Ectodermal cell (in vitro differentiated cells): ENCODE measurements around the gene SLC22A1.
"Not testable (repeated sequence)": the region's sequence is repeated elsewhere in the genome, so short reads cannot be mapped to it uniquely, and the experiment has no call there.

ENCODE experiments used
- H3K27ac ChIP-seq: 2 replicates; pipeline ENCODE4 v1.7.0; 2013; ENCODE audit warnings: mild to moderate bottlenecking, low read depth, low read length; ENCODE audit not compliant: insufficient read depth, poor library complexity, severe bottlenecking
- H3K27me3 ChIP-seq: 2 replicates; pipeline ENCODE4 v1.7.0; 2013; ENCODE audit warnings: mild to moderate bottlenecking, low read length; ENCODE audit not compliant: insufficient read depth, control insufficient read depth, poor library complexity, severe bottlenecking
- H3K36me3 ChIP-seq: one replicate; pipeline ENCODE4 v1.7.0; 2013; ENCODE audit warnings: low read length; ENCODE audit not compliant: control insufficient read depth, insufficient read depth
- H3K4me1 ChIP-seq: one replicate; pipeline ENCODE4 v1.7.0; 2013; ENCODE audit warnings: low read length; ENCODE audit not compliant: control insufficient read depth, insufficient read depth
- H3K4me3 ChIP-seq: 2 replicates; pipeline ENCODE4 v1.7.0; 2013; ENCODE audit warnings: low read depth, low read length, control low read depth; ENCODE audit not compliant: insufficient read depth
- H3K9me3 ChIP-seq: 2 replicates; pipeline ENCODE4 v1.7.0; 2013; ENCODE audit warnings: mild to moderate bottlenecking, low read length, moderate library complexity; ENCODE audit not compliant: control insufficient read depth
- WGBS, 2 experiments: methylation state at CpG; one replicate each; pipeline ENCODE4 v1.1.7; 2013; ENCODE audit warnings: missing lambda C conversion rate in 2 of 2; 5-methylcytosine and 5-hydroxymethylcytosine counted together

SLC22A1 gene

DNA sequence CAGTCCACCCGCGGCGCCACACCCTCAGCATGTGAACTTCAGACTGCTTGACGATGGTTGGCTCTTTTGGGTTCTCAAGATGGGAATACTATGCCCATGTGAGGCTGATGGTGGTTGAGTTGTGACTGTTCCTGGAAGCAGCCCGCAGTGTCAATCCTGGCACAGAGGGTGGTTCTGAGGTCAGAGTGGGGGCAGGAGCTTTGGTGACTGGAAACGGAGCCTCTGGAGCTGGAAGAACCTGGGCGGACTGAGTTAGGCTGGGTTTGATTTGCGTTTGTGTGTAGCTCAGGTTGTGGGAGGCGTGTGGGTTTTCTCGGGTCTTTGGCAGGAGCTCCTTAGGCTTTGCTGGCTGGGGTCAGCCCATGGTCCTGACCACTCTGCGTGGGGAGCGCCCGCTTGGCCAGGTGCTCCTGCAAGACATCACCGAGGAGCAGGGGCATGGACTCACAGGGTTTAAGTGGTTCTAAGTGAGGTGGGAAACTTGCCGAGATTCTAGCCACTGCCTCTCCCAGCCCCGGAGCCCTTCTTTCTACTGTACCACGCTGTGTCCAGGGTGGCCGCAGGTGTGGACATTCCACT lies 37.3 kb upstream of the SLC22A1 start:
- Histone ChIP-seq H3K27ac (no peak overlapping the region), H3K9me3 (no peaks in the 10 kb centered on the region), H3K36me3 (peaks cover 49% of the 10 kb centered on the region), H3K4me1 (no peaks in the 10 kb centered on the region), H3K27me3 (no peaks in the 10 kb centered on the region), H3K4me3 (no peak overlapping the region)
- WGBS, 2 experiments, result 93 to 96% methylated on average over 18 of the region's 18 CpGs

DNA sequence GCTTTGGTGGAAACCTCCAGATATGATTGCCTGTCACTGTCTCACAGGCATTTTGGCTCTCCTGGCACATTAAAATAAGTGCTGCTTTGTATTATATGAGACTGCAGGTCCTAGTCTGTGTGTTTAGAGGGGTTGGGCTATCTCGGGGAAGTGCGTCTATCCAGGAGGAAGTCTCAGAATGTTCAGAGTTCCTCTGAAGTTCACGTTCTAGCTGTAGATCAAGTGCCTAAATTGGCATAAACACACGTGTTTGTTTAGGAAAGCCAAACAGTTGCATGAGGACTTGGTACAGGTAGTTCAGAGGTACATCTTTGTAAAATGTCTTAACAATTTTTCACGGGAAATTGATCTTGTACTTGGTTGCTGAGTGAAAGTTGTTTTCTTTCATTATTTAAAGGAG lies 36.4 kb upstream of the SLC22A1 start:
- Histone ChIP-seq H3K4me3 (no peak overlapping the region), H3K9me3 (no peaks in the 10 kb centered on the region), H3K36me3 (peaks cover 46% of the 10 kb centered on the region), H3K4me1 (no peaks in the 10 kb centered on the region), H3K27ac (no peak overlapping the region), H3K27me3 (no peaks in the 10 kb centered on the region)
- WGBS, 2 experiments, result 95% methylated on average over 5 of the region's 5 CpGs

DNA sequence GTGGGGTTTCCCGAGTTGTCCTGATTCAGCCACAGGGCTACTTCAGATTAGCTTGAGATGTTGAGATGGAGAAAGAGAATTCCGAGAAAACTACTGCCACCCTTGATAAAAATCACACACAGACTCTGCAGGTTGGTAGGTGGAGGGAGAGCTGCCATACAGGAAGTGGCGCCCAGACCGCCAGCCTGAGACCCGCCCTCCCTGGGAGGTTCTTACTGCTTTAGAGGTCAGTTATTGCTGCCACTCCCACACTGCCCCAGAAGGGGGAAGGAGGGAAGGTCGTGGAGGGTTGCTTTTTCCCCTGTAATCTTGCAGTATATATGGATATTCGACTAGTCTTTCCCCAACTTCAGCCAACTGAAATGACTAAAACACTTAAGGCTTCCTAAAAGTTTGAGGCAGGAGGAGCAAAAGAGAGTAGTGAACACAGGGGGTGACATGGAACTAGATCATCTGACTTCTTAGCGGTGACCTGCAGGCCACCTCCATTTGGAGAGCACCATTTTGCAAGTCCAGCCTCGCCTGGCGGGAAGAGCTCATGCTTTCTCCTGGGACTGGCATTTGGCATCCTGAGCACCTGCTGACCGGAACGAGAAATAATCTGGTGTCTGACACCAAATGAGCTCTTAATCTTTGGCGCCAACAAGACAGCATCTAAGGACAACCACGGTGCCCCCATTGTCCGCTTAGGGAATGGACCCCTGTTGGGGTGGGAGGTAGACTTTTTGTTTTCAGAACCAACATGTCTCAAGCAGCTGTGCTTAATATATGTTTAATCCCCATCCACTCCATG lies 35.7 kb upstream of the SLC22A1 start:
- Histone ChIP-seq H3K4me3 (no peak overlapping the region), H3K4me1 (no peaks in the 10 kb centered on the region), H3K9me3 (no peaks in the 10 kb centered on the region), H3K36me3 (peaks cover 41% of the 10 kb centered on the region), H3K27ac (no peak overlapping the region), H3K27me3 (no peaks in the 10 kb centered on the region)
- 92% methylated on average over 15 of the region's 15 CpGs for WGBS, 2 experiments

DNA sequence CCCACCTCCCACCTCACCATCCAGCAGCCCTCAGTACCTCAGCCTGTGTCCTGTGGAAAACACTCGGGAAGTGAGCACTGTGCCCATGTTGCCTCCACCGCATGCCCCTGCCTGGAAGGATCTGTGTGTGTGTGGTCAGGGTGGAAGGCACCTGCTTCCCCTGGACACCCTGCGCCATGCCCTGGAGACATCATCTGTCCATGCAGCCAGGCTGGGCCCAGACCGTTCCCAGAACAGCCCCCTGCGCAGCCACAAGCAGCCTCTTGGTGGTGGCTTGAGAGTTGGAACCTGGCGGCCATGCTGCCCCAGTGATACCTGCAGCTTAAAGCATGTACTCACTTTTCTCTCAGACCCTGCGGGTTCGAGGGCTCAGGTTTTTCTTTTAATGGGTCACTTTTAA lies 34.9 kb upstream of the SLC22A1 start:
- Histone ChIP-seq H3K27ac (no peak overlapping the region), H3K27me3 (no peaks in the 10 kb centered on the region), H3K4me3 (no peak overlapping the region), H3K4me1 (no peaks in the 10 kb centered on the region), H3K9me3 (no peaks in the 10 kb centered on the region), H3K36me3 (peaks cover 42% of the 10 kb centered on the region)
- 95% methylated on average over 8 of the region's 8 CpGs for WGBS, 2 experiments

DNA sequence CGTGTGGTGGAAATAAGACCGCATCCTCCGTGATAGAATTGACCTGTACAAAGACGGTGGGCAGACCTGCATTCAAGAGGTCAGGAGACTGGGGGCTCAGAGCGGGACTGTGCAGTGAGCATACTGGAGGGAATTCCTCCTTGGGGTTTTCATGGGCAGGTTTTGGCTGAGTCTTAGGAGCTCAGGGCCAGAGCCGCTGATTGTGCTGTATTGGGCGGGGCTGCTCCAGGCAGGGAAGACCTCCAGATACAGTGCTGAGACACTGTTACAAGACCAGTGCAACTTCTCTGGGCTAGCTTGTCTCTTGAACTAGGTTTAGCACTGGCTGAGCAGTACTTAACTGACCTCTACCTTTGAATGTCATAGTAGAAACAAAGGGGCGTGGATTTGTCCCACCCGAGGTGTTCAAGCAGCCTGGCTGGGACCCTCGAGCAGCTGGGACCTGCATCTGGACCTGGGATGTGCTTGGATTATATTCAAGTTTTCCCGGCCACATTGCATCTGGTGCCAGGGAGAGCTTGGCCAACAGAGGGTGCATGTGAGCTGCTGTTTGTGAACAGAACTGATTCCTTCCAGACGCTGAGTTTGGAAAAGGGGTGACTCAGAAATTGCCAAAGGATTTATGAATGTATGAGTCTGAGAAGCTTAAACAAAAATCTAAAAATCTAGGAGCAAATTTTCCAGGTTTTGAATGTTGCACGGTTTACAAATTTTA lies 33.4 kb upstream of the SLC22A1 start:
- H3K4me1 ChIP-seq, result no peaks in the 10 kb centered on the region
- H3K4me3 ChIP-seq, result no peak overlapping the region
- no peaks in the 10 kb centered on the region for H3K9me3 ChIP-seq
- 88 to 91% methylated on average over 13 of the region's 13 CpGs for WGBS, 2 experiments
- peaks cover 52% of the 10 kb centered on the region for H3K36me3 ChIP-seq
- H3K27me3 ChIP-seq, result no peaks in the 10 kb centered on the region
- no peak overlapping the region for H3K27ac ChIP-seq

DNA sequence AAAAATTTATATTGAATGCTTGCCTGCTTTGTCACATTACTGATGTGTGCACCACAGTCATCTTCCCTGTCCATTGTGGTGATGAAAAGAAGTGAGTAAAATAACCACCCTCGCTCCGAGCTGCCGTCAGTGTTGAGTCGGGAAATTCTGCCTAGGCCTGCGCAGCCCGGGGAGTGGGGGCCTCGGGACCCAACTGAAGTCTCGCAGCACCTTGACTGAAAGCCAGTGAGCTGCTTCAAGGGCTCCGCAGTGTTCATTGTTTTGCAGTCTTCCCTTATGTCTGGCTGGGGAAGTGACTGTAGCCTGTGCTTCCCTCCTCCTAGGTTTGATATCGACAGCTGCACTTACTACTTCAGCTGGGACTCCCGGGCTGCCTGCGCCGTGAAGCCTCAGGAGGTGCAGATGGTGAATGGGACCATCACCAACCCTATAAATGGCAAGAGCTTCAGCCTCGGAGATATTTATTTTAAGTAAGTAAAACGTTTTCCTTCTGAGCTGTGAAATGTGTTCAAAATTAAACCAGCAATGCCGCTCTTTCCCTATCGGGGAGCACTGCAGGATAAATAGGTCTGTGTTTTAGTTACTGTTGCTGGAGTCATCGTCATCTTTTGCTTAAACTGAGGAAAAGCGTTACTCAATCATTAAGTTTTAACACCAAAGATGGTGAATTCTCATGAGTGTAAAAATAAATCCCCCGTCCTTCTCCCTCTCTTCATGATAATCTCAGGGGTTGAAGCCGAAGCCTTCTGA lies 32.7 kb upstream of the SLC22A1 start:
- no peak overlapping the region for H3K27ac ChIP-seq
- H3K9me3 ChIP-seq, result no peaks in the 10 kb centered on the region
- no peaks in the 10 kb centered on the region for H3K27me3 ChIP-seq
- peaks cover 57% of the 10 kb centered on the region for H3K36me3 ChIP-seq
- no peaks in the 10 kb centered on the region for H3K4me1 ChIP-seq
- WGBS, 2 experiments, result 94 to 96% methylated on average over 21 of the region's 21 CpGs
- H3K4me3 ChIP-seq, result no peak overlapping the region

DNA sequence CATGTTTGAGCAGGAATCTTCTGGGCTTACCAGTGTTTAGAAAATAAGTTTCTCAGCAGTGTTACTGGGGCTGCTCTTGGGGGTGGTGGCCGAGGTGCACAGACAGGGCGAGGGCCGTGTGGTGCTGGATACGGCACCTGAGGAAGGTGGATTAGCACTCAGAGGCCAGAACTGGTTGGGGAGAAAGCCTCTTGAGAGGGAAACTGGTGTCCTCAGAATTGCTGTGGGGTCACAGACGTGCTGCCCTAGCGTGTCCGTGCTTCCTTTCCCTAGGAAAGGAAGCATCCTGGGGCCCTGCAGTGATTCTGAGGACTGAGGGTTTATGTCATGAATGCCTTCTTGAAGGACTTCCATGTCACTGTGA lies 32.1 kb upstream of the SLC22A1 start:
- WGBS, 2 experiments, result 97 to 98% methylated on average over 7 of the region's 7 CpGs
- Histone ChIP-seq H3K9me3 (no peaks in the 10 kb centered on the region), H3K27me3 (no peaks in the 10 kb centered on the region), H3K27ac (no peak overlapping the region), H3K4me3 (no peak overlapping the region), H3K4me1 (no peaks in the 10 kb centered on the region), H3K36me3 (peaks cover 53% of the 10 kb centered on the region)

DNA sequence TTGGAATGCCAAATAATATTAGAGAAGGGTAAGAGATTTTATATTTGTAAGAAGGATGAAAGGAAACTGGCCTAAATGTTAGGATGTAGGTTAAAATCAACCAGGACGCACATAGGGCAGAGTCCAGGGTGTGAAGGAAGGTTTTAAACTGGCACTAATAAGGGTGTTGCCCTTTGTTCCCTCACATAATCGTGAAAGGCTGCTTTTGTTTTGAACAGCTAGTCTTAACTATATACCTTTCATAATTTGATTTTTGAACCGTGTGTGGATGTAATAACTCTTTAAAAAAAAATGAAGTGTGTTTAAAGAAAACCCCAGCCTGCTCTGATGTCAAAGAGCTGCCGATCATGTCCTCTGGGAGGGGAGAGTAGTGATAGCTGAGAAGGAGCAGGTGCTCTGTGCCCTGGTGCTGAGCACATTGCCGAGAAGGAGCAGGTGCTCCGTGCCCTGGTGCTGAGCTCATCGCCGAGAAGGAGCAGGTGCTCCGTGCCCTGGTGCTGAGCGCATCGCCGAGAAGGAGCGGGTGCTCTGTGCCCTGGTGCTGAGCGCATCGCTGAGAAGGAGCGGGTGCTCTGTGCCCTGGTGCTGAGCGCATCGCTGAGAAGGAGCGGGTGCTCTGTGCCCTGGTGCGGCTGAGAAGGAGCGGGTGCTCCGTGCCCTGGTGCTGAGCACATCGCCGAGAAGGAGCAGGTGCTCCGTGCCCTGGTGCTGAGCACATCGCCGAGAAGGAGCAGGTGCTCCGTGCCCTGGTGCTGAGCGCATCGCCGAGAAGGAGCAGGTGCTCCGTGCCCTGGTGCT lies 31.0 kb upstream of the SLC22A1 start:
- not testable (repeated sequence) for H3K4me3 ChIP-seq, H3K4me1 ChIP-seq, H3K9me3 ChIP-seq, H3K27ac ChIP-seq, H3K27me3 ChIP-seq
- H3K36me3 ChIP-seq, result peaks cover 42% of the 10 kb centered on the region
- 95 to 96% methylated on average over 24 to 27 of the region's 32 CpGs for WGBS, 2 experiments

DNA sequence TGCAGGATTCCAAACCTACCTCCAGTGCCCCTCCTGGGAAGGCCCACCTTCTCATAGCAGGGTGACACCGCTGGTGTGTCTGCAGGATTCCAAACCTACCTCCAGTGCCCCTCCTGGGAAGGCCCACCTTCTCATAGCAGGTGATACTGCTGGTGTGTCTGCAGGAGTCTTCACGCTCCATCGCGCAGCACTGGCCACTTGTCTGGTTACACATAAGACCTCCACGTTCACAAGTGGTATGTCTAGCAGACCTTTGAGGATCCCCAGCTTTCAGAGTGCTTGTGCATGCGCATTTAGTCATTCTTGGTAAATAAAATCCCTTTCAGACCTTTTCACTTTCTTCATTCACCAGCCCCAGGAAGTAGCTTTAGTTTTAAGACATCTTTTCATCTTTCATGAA lies 29.4 kb upstream of the SLC22A1 start:
- peaks cover 42% of the 10 kb centered on the region for H3K36me3 ChIP-seq
- WGBS, 2 experiments, result 92 to 97% methylated on average over 6 of the region's 6 CpGs
- not testable (repeated sequence) for H3K4me3 ChIP-seq, H3K27ac ChIP-seq, H3K4me1 ChIP-seq, H3K27me3 ChIP-seq, H3K9me3 ChIP-seq
